ENCODE measurements around the gene KRT76.

Gene KRT76

GRCh38 chr12:52812749-52813148, 35.6 kb upstream of the KRT76 start:
- no peak for DNase-seq

- DNase-seq: no peak
These were observed 34.9 kb upstream of the KRT76 start for GRCh38 chr12:52812073-52812400.

GRCh38 chr12:52811191-52812072, 34.3 kb upstream of the KRT76 start:
- DNase-seq: no peak

- no peak for DNase-seq
These were observed 33.4 kb upstream of the KRT76 start for GRCh38 chr12:52810554-52810953.

GRCh38 chr12:52809166-52809565, 32.0 kb upstream of the KRT76 start:
- DNase-seq: no peak

GRCh38 chr12:52808573-52809160, 31.5 kb upstream of the KRT76 start:
- DNase-seq: no peak

- no peak for DNase-seq
These were observed 30.7 kb upstream of the KRT76 start for GRCh38 chr12:52807544-52808470.

- DNase-seq: no peak
These were observed 29.8 kb upstream of the KRT76 start for GRCh38 chr12:52806821-52807543.

- no peak for DNase-seq
These were observed 29.1 kb upstream of the KRT76 start for GRCh38 chr12:52806169-52806811.

- DNase-seq: no peak
These were observed 28.6 kb upstream of the KRT76 start for GRCh38 chr12:52805739-52806138.

- no peak for DNase-seq
These were observed 27.9 kb upstream of the KRT76 start for GRCh38 chr12:52805000-52805399.

- DNase-seq: no peak
These were observed 25.3 kb upstream of the KRT76 start for GRCh38 chr12:52802442-52802841.

GRCh38 chr12:52801773-52802172, 24.6 kb upstream of the KRT76 start:
- DNase-seq: no peak

- no peak for DNase-seq
These were observed 23.2 kb upstream of the KRT76 start for GRCh38 chr12:52800259-52800917.

GRCh38 chr12:52799505-52800211, 22.5 kb upstream of the KRT76 start:
- DNase-seq: no peak

- DNase-seq: no peak
These were observed 21.7 kb upstream of the KRT76 start for GRCh38 chr12:52798671-52799504.

GRCh38 chr12:52798003-52798670, 21.0 kb upstream of the KRT76 start:
- DNase-seq: no peak

GRCh38 chr12:52797529-52797894, 20.4 kb upstream of the KRT76 start:
- DNase-seq: no peak

GRCh38 chr12:52796839-52797528, 19.8 kb upstream of the KRT76 start:
- DNase-seq: no peak
